Omental fat pad (tissue), 4 donors: Measurements from ENCODE around the gene AWAT2. TPM values are rescaled to one million over a fixed set of nuclear protein-coding genes. Genes with fewer than 3 reads are reported as not detected.

Experiments
- ATAC-seq: fragments of 150-250 bp; one replicate; pipeline ENCODE4 v1.9.1; 2016; ENCODE audit warnings: mild to moderate bottlenecking, moderate library complexity; ENCODE audit not compliant: low FRiP score
- DNase-seq: peaks from one replicate; pipeline ENCODE4 v3.0.0-alpha.2; 2019; ENCODE audit warnings: low spot score
- total RNA-seq, 4 donors: library from RNA; depleted of rRNA; stranded (reverse); fragments of >200 nt; gene quantifications; one replicate each; pipeline ENCODE4 v1.1.0, GENCODE V29; 2016
- TF ChIP-seq, protein P1 (sequence below), 3 donors: fragments of 450-650 bp; IDR thresholded peaks; one replicate each; pipeline ENCODE4 v1.5.1; 2016 to 2017; ENCODE audit warnings: antibody characterized with exemption in 3 of 3, mild to moderate bottlenecking in 3 of 3, moderate library complexity in 2 of 3

AWAT2 gene
- total RNA-seq, 4 donors from 2014 or later = not detected

DNA sequence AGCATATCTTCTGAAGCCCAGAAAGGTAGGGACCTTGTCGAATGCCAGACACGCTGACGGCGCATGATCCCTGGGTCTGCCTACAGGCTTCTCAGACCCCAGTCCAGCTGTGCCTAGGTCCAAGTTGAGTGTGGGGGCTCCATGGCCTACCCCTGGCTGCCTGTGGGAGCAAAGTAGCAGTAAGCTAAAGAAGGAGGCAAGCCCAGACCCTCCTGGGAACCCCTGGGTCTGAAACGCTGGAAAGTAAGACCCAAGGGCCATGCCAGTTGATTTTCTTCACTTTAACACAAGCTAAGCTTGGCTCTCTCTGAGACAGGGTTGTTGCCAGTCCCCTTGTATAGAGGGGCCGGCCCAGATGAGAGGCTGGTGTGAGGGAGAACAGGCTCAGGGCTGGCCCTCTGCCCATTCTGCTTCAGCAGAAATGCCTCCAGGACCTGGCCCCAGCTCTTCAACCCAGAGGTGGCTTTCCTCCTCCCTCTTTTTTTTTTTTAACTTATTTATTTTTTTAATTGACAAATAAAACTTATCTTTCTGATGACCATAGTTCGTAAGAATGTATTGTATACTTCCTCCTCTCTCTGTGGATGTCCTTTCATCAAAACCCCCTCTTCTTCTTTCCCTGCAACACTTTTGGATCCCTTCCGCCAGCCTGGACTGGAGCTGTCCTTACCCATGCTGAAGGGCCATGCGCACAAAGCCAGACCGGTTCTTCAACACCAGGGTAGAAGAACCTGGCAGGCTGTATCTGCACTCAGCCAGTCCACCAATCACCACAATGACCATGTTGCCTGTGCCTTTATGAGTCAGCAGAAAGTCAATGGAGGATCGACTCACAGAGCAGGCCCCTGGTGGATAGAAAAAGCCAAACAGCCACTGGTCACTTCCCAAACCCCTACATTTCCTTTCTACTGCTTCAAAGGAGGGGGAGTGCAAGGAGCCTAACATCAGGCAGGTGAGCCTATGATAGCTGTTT lies 7.1 kb downstream of the AWAT2 start:
- ATAC-seq (no peak), DNase-seq (no peak)
- TF ChIP-seq, protein P1, sequence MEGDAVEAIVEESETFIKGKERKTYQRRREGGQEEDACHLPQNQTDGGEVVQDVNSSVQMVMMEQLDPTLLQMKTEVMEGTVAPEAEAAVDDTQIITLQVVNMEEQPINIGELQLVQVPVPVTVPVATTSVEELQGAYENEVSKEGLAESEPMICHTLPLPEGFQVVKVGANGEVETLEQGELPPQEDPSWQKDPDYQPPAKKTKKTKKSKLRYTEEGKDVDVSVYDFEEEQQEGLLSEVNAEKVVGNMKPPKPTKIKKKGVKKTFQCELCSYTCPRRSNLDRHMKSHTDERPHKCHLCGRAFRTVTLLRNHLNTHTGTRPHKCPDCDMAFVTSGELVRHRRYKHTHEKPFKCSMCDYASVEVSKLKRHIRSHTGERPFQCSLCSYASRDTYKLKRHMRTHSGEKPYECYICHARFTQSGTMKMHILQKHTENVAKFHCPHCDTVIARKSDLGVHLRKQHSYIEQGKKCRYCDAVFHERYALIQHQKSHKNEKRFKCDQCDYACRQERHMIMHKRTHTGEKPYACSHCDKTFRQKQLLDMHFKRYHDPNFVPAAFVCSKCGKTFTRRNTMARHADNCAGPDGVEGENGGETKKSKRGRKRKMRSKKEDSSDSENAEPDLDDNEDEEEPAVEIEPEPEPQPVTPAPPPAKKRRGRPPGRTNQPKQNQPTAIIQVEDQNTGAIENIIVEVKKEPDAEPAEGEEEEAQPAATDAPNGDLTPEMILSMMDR (IDR thresholded peaks at IDR 0.05) = no peak

DNA sequence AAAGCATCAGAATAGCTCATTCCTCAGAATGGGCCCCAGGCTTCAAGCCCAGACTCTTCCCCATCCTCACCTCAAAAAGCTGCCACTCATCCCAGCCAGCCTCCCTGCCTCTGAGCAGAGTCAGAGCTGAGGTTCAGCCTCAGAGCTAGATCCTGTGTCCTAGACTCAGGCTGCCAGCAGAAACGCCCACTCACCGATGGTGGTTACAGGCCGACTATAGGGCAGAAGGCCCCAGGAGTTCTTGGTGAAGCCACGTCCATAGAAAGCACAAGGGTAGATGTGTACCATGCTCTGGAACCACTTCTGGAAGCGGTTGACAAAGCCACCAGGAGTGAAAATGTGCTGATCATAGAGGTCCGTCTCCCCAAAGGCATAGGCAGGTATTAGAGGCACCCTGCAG lies 7.7 kb downstream of the AWAT2 start:
- no peak for DNase-seq
- ATAC-seq = no peak
- TF ChIP-seq, protein P1 (IDR thresholded peaks at IDR 0.05) = no peak

DNA sequence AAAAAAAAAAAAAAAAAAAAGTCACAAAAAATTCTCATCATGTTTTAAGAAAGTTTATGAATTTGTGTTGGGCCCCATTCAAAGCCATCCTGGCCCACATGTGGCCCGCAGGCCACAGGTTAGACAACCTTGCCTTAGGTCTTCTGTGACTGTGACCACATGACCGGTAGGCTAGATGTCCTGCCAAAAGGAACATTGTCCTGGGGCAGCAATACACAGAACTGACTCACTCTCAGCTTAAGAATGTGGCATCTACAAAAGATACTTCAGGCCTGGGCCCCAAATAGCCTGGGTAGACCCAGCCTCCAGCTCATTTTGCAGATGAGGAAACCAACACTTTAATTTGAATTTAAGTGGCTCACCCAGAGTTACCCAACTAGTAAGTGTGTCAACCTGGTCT lies 10.0 kb downstream of the AWAT2 start:
- ATAC-seq = no peak
- TF ChIP-seq, protein P1 (IDR thresholded peaks at IDR 0.05) = no peak
- DNase-seq = no peak

DNA sequence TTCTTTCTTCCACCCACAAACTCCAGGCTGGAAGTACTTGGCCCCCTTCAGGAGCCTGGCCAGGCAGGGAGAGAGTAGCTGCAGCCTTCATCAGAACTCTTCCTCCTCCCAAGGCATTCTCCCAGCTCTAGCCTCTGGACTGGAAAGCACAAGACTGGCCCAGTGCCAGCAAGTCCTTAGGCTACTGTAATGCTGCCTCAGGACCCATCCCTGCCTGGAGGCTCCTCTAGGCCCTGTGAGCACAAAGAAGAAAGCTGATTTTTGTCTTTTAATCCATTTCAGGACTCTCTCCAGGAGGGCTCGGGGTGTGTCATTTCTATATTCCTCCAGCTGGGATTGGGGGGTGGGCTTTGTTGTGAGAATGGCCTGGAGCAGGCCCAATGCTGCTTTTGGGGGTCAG lies 10.8 kb downstream of the AWAT2 start:
- DNase-seq = no peak
- no peak for ATAC-seq
- TF ChIP-seq, protein P1 (IDR thresholded peaks at IDR 0.05) = no peak

DNA sequence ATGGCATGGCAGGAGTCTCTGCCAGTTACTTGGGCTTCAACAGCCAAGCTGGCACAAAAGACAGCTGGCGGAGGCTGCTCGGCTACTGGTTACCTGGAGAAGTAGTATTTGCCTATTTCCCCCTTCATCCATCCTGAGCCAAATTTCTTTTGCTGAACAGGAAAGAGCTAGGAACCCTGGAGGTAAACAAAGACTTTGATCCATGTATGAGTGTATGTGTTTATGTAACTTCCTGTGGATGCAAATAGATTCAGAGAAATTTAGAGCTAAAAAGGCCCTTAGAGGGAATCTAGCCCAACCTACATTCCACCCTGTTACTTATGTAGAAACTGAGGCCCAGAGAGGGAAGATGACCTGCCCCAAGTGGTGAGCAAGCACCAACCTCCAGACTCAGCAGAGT lies 11.2 kb downstream of the AWAT2 start:
- TF ChIP-seq, protein P1 (IDR thresholded peaks at IDR 0.05) = no peak
- ATAC-seq (no peak), DNase-seq (no peak)

DNA sequence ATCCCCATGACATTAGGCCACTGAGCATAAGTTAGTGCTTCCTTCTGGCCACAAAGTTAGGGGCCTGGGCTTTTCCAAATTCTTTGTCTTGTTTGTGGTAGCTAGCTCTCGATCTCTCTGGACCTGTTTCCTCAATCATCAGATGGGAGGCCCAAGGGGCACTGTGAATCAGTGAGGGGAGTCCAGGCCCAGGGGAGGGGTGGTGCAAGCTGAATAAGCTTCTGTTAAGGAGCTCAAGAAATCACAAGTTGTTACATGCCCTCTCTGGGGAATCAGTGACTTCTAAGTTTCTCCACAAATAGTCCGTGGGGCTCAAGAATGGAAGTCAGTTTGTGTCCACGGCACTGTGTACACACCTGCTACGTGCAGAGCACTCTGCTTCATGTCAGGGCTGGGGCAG lies 15.1 kb downstream of the AWAT2 start:
- ATAC-seq (no peak), DNase-seq (no peak)
- TF ChIP-seq, protein P1 (IDR thresholded peaks at IDR 0.05) = no peak
